GM18499 (cell line): ENCODE results near the gene CACNA1E.
"Not testable (repeated sequence)": the region's sequence is repeated elsewhere in the genome, so short reads cannot be mapped to it uniquely, and the experiment has no call there.

Source experiments
- ATAC-seq: cut with Tn5 transposase; IDR thresholded peaks from one replicate; pipeline ENCODE4 v1.9.1; 2021; ENCODE audit warnings: moderate number of reproducible peaks; ENCODE audit not compliant: insufficient read depth, unreplicated experiment

Gene CACNA1E

GRCh38 chr1:181846001-181846645, 362.8 kb downstream of the CACNA1E start:
- no peak for ATAC-seq

GRCh38 chr1:181846681-181847080, 363.4 kb downstream of the CACNA1E start:
- ATAC-seq = no peak

GRCh38 chr1:181849071-181849470, 365.8 kb downstream of the CACNA1E start:
- no peak for ATAC-seq

- not testable (repeated sequence) for ATAC-seq
Observed at GRCh38 chr1:181854212-181854611, 370.9 kb downstream of the CACNA1E start.

DNA sequence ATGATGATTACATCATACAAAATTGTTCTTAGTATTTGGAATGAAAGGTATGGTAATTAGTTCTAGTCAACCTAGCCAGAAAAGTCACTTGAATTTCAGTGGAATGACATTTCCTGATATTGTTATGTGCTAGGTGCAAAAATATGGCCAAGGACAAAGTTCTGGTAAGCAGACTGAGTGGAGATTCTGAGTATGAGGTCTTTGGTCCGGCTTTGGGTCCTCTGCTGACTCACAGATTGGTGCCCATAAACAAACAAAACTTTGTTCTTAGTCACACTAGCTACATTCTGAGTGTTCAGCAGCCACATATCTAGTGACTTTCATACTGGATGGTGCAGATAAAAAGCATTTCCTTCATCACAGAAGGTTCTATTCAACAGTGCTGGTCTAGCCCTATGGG, 372.1 kb downstream of the CACNA1E start:
- ATAC-seq = no peak
